ENCODE measurements around the gene GALNS.

The GALNS gene

DNA sequence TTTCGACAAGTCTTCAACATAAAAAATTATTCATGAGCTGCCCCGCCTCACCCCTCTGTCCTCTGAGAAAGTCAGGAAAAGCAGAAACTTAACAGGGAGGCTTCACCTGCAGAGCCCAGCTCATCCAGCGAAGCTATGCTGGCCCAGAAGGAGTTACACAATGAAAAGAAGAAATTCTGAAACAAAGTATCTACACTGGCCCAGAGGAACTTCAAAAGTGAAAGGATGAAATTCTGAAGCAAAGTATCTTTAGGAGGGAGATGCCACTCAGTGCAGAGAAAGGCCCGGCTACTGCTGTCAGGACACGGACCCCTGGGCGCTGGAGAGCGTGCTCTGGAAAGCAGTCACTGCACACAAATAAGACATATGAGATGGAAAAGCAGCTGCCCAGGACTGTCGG is 1.6 kb downstream of the GALNS start:
- DNase-seq: no peak

DNA sequence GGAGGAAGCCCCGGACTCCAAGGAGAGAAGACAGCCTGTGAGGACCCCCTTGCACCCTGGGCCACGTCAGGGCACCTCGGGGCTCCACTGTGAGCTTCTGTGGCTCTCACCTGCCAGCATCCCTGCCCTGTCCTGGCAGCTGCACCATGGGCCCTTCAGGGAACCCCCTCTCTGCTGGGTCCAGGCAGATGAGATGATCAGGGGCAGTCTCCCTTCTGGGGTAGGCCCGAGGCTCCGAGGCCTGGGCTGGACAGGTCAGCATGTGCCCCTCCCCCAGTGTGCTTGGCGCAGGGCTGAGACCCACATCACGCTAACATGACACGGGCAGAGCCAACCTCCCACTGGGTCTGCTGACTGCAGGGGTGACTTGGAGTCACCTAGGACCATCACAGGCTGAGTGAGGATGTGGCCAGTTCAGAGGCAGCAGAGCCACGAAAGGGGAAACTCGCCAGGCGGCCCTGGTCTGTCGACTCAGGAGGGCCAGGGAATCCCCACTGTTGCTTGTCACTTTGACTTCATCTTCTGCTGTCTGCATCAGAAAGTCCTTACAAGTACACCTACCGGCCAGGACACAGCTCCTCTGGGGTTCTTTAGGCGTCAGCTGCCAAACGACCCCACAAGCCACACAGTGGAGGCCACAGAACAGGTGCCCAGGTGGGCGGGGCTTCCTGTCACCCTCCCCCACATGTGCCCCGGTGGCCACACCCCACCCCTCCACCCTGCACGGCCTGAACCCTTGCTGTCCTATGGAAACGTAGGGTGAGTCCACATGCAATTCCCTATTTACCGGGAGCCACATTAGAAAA is 2.2 kb downstream of the GALNS start:
- no peak for DNase-seq

DNA sequence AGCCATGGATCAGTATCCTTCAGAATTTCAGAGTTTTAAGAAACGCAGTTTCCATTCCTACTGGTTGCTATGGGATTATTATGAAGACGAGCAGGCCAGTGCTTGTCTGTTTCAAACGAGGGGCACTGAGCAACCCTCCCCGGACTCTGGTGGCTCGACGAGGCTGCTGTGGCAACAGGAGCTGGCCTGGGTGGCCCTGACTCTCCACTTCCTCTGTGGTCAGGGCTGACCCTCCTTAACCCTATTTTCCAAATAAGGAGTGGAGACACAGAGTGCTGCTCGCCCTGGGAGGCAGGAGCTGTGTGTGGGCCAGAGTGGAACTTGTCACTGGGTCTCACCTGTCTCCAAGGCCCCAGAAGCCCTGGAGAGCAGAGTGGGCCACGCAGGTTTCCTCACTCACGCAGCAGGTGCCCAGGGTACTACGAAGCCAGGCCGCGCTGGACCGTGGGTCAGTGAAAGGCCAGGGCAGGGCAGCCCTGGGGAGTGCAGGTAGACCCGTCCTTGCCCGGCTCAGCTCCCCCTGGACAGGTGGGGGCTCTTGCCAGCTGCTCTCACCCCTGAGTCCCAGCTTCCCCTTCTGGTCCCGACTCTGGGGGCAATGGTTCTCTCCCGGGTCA is 3.3 kb downstream of the GALNS start:
- DNase-seq: no peak

DNA sequence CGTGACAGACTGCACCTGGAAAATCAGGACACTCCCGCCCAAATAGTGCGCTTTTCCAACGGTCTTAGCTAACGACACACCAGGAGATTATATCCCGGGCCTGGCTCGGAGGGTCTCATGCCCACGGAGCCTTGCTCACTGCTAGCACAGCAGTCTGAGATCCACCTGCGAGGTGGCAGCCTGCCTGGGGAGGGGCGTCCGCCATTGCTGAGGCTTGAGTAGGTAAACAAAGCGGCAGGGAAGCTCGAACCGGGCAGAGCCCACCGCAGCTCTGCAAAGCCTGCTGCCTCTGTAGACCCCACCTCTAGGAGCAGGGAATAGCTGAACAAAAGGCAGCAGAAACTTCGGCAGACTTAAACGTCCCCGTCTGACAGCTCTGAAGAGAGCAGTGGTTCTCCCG is 5.1 kb downstream of the GALNS start:
- no peak for DNase-seq

DNA sequence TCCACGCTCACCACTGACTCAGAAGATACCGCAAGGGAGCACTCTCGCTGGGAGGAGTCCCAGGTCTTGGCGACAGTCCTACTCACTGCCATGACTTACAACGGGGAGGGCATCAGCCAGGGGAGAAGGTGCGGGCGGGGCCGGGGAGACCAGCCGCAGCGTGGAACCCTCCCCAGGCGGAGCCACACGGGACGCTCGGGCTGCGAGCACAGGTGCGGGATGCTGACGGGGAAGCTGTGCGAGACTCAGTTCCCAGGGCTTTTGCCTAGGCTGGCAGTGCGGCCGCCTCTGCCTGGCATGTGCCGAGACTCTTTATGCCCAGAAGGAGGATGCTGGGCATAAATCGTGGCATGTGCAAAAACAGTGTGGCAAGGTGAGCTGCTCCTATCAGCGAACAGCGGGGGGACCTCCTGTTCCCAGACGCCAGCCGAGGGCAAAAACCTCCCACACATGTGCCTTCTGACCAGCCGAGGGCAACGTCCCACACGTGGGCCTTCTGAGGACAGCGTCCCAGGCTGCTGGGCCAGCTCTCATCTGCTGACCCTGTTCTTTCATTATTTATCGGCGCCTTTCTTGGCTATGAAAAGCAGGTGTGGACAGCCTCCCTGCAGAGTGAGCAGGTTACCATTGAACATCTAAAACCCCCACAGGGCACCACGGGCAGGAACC is 6.1 kb downstream of the GALNS start:
- no peak for DNase-seq

DNA sequence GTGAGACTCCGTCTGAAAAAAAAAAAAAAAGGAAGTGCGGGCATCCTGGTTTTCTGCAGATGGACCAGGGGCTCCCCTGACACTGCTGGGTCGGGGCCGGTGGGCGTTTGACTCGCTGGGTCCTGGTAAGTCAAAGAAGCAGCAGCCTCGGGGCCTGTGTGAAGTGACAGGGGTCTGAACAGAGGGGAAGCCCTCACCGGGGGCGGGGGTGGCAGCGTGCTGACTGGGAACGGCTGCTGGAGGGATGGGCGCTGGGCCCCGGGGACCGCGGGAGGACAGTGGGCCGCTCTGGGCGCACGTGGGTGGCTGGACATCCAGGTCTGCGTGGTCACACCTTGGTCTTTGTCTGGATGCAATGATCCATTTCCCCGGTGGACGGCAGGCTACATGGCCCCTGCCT is 8.2 kb downstream of the GALNS start:
- DNase-seq: no peak

DNA sequence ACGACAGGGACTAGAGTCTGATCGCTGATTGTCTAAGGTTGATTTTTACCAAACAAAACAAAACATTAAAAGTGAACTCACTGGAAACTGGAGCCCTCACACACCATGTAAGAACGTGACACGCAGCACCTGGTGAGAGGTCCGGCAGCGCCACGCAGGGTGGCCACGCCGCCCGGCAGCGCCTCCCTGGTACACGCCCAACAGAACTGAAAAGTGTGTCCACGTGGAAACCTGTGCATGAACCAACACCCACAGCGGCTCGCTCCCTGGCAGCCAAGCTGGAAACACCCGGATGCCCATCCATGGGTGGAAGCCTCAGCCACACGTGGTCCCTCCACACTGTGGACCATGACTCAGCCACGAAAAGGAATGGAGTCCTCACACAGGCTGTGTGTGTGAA is 9.1 kb downstream of the GALNS start:
- no peak for DNase-seq

DNA sequence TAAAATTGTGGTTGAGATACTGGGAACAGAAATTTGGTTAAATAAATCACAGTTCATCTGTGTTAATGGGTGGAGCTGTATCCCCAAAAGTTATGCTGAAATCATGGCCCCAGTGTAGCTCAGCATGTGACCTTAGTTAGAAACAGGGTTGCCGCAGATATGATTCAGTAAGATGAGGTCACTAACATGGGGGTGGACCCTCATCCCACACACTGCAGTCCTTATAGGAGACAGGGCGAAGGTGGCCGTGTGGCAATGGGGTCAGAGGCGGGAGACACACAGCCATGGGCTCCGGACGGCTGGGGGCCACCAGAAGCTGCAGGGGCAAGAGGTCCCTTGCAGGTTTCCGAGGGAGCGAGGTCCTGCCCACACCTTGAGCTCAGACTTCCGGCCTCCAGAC is 10.7 kb downstream of the GALNS start:
- no peak for DNase-seq

DNA sequence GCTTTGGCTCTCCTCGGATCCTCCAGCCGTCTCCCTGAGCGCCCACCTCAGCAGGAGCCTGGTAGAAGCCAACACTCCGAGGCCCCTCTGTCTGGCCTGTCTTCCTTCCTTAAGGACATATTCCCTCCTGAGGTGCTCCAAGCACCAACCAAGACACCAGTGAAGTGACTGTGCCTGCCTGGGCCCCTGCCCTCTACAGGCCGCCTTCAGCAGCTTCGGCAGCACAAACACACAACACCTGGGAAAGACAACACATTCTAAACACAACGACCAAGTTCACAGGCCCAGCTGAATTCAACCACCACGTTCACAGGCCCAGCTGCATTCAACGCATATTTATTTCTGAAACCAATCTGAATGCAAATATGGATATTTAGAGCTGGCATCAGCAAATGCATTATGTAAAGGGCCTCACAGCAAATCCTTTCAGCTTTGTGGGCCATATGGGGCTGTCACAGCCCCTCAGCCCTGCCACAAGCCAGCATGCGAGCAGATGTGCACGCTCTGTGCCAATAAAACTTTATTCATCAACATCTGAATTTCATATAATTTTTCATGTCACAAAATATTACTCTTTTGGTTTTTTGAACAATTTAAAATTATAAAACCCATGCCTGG is 12.2 kb downstream of the GALNS start:
- no peak for DNase-seq

DNA sequence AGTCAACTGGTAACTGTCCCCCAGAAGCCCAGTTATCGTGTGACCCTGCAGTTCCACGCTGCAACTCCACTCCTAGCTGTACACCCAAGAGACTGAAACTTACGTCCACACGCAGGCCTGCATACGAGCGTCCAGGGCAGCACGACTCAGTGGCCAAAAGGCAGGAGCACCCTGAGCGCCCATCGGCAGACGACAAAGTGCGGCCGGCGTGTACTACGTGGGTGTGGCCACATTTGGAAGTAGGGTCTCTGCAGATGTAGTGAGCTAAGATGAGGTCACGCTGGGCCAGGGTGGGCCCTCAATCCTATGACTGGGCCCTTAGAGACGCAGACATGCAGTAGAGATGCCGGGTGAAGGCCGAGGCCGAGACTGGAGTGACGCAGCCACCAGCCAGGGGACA is 13.5 kb downstream of the GALNS start:
- no peak for DNase-seq

DNA sequence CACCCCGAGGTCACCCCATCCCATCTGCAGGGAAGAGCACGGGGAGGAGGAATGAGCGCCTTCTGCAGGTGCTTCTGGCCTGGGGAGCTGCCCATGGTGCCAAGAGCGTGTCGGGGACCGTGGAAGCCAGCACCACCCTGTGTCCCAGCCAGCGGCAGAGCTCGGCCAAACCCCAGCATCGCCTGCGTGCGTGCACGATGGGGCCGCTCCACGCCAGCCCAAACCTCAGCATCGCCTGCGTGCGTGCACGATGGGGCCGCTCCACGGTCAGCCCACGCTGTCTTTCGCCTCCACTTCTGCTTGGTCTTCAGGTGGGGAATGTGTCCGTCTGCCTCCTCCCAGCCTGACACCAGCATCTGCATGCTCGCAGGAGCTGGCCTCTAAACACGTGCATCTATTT is 13.9 kb downstream of the GALNS start:
- no peak for DNase-seq

DNA sequence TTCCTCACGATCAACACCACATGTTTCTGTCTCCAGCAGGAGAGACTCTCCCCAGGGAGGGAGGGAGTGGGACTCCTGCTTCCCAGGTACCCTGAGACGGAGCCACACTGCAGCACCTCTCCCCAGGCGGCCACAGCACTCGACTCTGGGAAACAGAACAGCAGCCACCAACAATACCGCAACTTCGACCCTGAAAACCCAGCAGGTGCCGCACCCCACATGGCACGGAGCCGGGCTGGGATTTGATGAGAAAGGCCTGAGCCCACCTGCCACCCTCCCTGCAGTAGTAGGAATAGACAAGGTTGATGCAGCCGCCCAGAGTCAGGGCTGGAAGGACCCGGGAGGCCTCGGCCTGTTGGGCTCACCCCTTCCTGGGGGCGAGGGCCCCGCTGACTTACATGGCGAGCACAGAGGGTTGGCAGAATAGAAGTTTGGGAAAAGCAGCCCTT is 14.4 kb downstream of the GALNS start:
- no peak for DNase-seq

DNA sequence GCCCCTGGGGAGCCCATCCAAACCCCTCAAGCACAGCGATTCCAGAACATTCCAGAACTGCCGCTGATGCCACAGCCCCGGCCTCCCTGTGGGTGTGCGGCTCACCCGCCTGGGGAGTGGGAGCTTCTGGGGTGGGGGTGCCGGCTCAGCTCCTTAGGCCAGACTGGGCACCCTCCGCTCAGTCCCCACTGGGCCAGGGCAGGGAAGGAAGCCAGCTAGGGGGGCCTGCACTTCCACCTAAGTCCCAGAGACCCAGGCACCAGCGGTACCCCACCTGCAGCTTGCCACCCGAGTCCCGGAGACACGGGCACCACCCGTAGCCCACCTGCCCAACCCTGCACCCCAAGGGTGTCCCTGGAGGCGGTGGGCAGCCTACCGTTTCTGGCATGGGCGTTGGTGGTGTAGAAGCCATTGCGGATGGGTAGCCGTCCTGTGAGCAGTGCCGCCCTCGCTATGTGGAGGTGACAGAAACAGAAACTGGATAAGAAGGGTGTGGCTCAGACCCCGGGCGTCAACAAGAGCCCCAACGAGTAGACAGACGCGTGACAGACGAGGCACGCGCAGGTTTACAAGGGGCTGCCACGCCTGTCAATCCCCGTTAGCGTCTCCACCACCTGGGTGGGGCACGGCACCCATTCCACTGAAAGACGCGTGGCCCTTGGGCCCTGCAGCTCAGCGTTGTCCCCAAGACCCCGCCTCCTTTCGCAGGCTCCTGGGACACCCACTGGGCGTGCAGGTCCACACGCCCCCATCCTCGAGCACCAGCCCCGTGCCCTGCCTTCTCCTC is 15.0 kb downstream of the GALNS start:
- no peak for DNase-seq

DNA sequence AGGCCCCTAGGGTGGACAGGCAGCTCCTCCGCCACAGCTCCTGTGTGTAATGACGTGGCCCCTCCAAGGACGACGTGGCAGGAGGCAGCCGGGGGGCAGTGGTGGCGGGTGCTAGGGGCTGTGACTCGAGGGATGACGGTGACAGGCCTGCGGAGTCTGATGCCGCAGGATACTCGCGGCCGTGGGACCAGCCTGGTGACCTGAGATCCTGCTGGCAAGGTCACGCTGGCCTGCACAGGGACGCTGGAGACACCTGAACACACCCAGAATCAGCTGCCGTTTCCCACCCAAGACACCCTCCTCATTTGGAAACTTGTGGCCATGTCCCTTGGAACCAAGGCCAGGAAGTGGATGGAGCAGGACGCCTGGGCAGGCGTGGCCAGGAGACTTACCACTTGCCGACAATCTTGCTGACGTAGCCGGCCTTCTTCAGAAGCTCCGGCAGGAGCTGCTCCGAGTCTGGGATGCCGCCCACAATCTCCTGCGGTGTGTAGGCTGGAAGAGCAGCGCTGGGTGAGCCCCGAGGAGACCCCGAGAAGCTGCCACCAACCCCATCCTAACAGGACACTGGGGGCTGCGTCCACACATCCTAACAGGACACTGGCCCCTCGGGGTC is 16.0 kb downstream of the GALNS start:
- DNase-seq: no peak

DNA sequence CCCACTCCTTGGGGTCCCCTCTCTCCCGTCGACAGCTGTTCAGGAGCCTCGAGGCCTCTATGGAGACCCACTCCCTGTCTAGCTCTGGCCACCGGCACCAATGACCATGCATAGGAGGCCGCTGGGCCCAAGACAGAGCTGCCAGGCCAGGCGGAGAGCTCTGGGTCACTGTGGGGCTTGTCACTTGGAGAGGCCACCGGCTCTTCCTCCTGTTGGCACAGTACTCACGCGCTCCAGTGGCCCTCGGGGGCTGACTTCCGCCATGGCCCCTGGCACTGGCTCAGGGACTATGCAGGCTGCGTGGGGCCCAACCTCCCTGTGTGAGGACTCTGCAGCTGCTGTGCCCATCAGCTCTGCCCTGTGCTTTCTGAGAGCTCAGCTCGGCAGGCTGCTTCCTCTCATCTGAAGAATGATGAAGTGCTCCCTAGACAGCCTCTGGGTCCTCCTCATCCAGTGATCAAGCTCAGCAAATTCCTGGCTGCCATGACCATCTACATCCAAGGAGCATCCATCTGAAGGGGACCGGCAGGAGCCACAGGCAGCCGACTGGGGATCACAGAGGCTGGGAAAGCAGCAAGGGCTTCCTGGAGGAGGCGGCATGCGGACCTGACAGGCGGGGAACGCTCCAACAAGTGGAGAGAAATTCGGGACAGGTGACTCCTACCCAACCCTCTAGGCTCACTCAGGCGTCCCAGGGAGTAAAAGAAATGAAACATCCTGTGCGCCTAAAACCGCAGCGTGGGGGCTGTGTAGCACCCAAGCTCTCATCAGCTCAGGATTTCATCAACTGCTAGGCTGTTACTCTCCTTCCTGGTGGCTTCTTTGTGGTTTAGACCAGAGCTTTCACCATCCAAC is 16.8 kb downstream of the GALNS start:
- no peak for DNase-seq

DNA sequence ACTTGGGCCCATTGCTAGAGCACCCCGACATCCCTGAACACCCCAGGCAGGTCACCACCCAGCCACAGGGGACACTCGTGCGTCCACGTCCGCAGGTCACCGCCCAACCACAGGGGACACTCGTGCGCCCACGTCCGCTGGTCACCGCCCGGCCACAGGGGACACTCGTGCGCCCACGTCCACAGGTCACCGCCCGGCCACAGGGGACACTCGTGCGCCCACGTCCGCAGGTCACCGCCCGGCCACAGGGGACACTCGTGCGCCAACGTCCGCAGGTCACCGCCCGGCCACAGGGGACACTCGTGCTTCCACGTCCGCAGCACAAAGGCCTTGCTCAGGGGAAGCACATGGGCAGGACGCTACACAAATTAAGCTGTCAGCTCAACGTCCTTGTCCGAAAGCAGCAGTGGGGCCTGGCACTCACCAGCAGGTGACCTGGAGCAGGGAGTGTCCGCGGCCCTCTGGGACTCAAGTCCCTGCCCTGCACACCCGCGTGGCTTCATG is 17.7 kb downstream of the GALNS start:
- DNase-seq: peak; percentile 11

DNA sequence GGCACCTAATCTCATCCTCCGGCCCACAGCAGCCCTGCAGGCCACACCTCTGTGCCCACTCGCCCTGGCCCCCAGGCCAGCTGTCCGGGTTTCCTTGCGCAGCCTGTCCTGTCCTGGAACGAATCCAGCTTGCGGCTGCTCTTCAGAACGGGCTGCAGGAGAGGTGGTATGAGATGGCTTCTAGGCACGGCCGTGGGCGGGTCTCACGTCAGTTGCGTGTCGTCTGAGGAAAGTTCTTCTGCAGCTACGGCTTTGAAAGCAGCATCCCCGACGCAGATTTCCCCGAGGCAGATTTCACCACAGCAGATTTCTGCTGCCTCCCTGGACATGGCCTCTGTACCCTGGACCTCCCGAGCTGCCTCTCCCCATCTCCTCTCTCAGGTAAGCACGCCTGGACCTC is 18.2 kb downstream of the GALNS start:
- peak; percentile 14 for DNase-seq

DNA sequence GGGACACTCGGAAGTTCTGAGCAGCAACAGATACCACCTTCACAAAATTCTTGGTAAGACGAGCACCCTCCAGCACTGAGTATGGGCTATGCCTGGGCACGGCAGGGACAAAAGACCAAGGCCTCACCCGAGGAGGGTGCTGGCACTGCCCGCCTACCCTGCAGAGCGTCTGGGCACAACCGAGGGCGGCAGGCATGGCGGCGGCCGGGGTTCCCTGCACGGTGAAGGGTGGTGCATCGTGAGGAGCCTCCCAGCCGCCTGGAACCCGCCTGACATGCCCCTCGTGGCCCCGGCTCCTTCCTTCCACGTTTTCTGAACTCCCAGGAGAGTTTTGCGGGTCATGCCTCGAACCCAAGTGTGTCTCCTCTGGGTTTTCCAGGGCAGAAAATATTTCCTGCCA is 18.9 kb downstream of the GALNS start:
- no peak for DNase-seq

DNA sequence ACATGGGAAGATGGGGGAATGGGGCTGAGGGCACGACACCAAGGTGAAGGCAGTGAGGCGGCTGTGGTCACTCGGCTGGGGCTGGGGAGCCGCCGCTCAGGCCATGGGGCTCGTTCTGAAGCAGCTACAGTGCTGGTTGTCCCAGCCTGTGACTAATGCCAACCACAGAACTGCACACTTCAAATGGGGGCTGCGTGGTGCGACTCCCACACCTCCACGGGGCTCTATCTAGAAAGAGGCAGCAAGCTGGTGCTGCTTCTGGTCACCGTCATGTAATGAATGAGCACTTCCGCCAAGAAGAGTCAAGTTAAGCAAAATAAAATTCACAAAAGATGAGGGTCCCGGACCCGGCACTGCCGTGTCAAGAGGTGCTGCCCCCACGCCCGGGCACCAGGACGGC is 20.0 kb downstream of the GALNS start:
- no peak for DNase-seq

DNA sequence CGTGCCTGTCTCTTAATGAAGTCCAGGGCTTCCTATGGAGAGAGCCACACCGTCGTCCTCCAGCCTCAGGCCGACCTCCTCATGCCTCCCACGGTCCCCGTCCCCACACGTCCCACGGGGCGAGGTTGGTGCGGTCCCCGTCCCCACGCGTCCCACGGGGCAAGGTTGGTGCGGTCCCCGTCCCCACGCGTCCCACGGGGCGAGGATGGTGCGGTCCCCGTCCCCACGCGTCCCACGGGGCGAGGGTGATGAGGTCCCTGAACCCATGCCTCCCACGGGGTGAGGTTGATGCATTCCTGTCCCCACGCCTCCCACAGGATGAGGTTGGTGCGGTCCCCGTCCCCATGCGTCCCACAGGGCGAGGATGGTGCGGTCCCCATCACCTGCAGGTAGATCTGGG is 20.9 kb downstream of the GALNS start:
- DNase-seq: no peak

DNA sequence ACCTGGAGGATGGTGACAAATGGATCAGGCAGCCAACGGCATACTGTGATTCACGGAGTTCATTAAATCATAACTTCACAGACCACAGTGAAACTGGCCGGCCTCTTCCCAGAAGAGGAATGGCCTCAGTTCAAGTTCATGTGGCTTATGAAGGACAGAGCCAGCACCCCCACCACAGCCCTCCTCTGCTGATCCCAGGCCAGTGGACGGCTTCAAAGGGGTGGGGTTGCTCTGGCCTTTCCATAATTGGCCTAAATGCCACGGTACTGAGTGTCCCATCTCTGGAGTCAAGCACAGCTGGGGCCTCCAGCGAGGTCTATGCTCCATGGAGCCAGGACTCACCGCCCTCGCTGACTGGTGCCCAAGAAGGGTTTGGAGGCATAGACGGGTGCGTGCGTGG is 21.4 kb downstream of the GALNS start:
- no peak for DNase-seq

All from NCI-H69 (cell line).